GM19395 (cell line): ENCODE measurements around the gene TMEM108.

ENCODE experiments used
- ATAC-seq: cut with Tn5 transposase; IDR thresholded peaks from one replicate; pipeline ENCODE4 v1.9.1; 2021; ENCODE audit warnings: mild to moderate bottlenecking, moderate library complexity; ENCODE audit not compliant: unreplicated experiment

Gene TMEM108

DNA sequence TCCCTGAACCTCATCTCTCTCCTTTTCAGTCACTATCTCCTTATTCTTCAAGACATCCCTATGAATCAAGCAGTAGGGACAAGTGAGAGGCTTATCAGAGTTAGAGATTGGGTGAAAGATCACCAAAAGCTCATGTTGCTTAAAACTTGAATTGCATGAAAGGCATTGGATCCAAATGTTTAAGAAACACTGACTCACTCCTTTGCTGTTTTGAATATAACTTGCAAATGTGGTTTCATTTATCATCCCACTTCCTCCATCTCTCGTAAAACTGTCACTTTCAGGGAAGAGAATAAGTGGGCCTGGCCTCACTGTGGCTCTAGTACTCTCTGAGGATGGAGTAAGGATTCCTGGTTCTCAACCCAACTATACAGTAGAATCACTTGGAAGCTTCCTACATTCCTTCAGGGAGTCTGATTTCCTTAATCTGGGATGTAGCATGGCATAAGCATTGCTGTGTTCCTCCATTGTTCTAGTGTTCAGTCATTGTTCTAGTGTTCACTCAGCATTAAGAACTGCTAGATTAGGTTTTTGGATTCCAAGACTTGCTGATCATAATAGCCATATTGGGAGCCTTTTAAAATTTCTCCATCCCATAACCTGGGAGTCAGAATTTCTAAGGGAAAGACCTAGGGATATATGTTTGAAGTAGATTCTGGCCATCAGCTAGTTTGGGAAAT lies 171.8 kb downstream of the TMEM108 start:
- ATAC-seq: no peak

DNA sequence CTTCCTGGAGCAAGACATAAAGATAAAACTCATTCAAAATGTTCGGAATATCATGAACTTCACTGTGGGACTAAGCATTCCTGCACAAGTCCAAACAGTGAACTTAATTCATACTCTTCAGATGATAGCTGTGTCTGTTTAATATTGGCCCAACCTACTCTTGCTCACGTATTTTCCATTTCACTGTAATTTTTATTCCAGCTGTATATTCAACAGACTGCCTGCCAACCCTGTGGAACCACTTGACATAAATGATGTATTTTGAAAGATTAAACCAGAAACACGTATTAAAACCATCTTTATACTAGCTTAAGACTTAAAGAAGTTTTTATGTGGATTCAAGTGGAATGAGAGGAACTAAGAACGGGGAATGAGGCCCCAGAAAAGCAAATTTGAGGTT lies 172.5 kb downstream of the TMEM108 start:
- ATAC-seq: no peak

DNA sequence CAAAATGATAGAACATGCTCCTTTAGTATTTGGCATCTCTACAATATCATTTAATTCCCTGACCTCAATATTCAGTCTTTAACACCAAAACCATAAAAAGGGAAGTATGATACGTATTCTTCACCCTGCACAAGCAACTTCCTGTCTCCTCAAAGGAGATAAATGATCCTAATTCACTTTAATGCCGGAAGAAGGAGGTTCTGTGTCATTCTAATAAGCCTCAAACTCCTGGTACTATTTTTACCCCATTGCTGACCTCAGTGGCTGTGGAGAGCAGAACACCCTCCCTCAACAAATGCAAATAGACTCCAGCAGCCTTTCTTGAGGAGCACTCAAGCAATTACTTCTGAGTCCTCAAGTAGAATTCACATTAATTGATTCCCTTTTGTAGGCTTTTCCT lies 173.3 kb downstream of the TMEM108 start:
- peak; percentile 97 for ATAC-seq

DNA sequence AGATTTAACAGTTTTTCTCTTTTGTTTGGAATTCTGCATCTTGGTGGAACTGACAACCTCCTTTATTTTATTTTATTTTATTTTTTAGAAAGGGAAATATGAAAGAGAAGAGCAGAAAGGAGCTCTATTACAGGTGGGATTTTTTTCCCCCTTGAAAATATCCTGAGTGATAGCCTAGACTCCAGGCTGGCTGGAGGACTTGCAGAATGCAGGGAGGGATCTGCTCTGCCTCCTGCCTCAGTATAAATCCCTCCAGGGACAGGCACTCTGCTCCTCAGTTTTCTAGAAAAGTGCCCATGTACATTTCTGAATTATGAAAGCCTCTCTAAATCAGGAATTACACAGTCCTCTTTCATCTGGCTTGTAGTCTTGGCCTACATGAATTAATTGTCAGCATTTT lies 173.7 kb downstream of the TMEM108 start:
- no peak for ATAC-seq

DNA sequence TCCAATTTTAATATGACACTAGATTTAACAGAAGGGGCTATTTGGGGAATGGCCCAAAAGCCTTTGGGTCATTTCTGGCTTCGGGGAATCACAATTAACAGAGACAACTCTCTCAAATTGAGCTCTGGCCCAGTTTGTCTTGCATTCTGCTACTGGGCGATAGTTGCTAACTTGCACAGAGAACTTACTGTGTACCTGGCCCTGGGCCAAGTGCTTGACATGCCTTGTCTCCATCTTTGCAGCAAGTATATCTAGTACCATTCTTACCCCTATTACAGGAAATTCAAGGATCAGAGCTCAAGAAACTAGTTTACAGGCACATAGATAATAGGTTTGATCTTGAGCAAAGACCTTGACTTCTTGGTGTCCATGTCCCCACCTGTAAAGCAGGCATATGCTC lies 175.7 kb downstream of the TMEM108 start:
- no peak for ATAC-seq

DNA sequence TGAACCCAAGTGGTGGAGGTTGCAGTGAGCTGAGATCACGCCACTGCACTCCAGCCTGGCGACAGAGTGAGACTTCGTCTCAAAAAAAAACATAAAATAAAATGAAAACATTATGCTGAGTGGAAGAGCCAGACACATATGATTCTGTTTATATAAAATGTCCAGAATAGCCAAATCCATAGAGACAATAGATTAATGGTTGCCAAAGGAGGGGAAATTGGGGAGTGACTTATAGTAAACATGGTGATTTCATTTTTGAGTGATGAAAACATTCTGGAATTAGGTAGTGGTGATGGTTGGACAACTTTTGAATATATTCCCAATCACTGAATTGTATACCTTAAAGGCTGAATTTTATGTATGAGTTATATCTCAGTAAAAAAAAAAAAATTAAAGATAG lies 189.6 kb downstream of the TMEM108 start:
- ATAC-seq: no peak

DNA sequence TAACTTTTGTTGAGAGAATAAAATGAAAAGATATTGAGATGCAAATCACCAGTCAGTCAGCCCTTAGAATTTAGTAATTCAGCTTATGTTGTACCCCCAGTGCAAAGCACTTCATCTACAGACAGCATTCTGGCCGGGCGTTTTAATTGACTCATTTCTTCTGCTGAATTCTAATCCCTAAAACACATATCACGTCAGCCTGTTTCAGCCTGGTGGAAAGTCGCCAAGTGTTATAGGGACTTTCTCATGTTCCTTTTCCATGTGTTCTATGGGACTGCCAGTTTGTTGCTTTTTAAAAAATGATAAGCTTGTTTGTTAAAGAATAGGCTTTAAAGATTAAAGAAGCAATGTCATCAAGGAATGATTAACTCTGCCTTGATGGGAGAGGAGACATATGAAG lies 192.0 kb downstream of the TMEM108 start:
- no peak for ATAC-seq

DNA sequence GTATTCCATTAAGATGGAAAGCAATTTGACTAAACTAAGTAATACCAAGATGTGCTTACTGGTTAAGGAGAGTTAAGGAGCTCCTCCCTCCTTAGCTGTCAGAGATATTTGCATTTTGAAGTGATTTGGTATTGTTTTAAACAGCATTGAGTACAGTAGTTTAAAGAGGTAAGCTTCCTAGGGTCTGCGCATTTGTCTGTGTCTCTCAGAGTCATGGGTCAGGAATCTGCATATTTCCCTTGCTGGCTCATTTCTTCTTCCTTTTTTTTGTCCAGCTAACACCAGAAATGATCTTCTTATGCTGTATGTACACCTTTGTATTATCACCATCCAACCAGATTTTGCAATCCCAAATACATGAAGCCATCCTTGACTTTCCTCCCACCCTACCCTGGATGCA lies 198.7 kb downstream of the TMEM108 start:
- ATAC-seq: no peak

DNA sequence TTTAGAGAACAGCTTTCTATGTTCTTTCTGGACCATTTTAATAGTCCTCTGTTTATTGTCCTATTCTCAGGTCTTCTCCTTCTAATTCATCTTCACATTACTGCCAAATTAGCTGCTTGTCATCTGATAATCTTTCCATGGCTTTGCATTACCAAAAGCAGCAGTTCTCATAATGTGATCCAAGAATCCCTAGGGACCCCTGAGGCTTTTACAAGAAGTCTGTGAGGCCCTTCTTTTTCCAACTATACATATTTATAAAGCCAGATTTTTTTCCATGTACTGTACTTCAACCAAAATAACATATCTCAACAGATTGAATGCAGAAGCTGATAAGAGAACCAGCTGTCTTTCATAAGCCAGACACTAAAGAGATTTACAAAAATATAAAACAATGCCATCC lies 199.2 kb downstream of the TMEM108 start:
- ATAC-seq: no peak

DNA sequence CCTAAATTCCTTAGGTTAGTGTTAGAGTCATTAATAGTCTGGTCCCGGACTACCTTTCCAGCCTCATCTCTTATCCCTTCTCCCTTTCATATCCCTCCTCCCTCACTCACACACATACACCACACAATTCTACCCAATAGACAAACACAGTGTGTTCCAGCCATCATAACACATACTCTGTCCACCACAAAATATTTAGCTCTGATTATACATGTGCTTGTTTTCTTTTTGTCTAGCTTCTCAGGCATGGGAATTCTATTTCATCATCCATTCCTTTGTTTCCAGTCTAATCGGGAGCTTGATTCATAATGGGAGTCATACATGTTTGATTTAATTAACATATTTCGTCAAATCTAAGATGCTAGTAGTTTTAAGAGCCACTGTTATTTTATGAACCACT lies 199.8 kb downstream of the TMEM108 start:
- no peak for ATAC-seq

DNA sequence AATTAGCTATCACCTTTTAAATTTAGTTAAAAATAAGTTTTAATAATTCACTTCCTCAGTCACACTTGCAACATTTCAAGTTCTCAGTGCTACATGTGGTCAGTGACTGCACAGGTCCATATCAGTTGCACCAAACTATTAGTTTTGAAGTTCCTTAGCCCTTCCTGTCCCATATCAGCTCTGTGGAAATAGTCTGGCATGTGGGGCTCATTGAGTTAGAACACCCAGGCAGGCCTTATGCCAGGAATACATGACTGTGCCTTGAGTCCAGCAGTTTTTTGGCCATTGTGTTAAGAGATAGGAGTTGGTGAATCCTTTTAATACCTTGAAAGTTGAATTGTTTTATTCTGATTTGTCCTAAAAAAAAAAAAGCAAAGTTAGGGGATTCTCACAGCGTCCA lies 207.9 kb downstream of the TMEM108 start:
- ATAC-seq: no peak

DNA sequence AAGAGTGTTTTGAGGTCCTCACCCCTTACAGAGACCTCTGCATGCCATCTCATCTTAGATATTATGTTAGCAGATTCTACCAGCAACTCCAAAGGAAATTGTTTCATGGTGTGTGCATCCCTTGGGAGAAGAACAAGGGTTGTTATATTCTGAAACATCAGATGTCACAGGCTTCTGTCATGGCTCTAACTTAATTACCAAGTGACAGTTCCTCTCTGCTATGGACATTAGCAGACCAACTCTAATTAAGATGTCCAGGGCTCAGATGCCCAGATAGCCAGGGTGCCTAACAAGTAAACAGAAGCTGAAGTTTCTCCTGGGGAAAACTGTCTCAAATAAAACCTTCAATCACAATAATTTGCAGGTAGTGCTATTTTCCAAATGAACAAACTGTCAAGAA lies 208.6 kb downstream of the TMEM108 start:
- no peak for ATAC-seq

DNA sequence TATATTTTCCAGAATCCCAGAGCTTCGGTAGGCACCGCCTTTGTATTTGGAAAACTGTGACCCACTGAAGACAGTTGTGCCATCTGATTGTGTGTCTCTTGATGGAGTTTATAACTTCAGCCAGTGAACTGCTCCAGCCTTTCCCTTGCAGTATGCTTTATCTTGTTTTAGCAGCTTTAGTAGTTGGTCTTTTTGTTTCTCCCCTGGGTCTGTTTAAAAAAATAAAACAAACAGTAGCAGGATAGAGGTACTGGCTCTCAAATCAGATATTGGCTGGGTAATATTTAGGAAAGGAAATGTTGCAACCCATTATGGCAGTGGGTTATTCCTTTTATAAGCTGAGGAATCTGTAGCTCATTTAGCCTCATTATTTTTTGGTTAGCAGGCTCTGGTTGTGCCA lies 210.2 kb downstream of the TMEM108 start:
- ATAC-seq: no peak

DNA sequence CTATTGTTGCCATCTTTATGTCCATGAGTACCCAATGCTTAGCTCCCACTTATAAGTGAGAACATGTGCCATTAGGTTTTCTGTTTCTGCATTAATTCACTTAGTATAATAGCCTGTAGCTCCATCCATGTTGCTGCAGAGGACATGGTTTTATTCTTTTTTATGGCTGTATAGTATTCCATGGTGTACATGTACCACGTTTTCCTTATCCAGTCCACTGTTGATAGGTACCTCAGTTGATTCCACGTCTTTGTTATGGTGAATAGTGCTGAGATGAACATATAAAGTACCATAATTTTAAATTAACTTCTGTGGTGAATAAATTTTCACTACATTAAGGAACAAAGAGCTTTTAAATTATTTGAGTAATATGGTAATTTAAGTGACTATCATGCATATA lies 211.3 kb downstream of the TMEM108 start:
- no peak for ATAC-seq

DNA sequence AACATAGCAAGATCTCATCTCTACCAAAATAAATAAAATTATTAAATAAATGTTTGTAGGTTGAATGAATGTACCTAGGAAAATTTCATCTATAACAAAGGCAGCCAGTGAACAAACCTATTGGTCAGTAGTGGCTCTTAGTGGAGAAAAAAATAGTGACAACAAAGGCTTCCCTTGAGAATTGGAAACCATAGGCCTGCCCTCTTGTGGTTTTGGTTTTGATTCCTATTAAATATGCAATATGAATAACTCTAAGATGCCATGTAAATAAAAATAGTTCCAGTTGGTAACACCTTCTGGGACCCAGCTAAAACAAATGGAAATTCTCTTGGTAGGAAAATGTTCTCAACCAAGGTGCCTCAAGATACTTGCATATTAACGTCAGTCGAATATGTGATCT lies 216.0 kb downstream of the TMEM108 start:
- ATAC-seq: no peak

DNA sequence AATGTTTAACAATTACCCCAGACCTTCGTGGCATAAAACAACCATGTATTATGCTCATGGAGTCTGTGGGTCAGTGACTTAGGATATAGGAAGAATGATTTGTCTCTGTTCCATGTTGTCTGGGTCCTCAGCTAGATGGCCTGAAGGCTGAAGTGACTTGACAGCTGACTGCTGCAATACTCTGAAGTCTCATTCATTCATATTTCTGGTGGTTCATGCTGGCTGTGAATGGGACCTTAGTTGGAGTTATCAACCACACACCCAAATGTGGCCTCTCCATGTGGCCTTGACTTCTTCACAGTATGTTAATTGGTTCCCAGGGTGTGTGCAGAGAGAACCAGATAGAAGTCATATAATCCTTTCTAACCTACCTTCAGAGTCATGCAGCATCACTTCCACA lies 216.5 kb downstream of the TMEM108 start:
- ATAC-seq: no peak

DNA sequence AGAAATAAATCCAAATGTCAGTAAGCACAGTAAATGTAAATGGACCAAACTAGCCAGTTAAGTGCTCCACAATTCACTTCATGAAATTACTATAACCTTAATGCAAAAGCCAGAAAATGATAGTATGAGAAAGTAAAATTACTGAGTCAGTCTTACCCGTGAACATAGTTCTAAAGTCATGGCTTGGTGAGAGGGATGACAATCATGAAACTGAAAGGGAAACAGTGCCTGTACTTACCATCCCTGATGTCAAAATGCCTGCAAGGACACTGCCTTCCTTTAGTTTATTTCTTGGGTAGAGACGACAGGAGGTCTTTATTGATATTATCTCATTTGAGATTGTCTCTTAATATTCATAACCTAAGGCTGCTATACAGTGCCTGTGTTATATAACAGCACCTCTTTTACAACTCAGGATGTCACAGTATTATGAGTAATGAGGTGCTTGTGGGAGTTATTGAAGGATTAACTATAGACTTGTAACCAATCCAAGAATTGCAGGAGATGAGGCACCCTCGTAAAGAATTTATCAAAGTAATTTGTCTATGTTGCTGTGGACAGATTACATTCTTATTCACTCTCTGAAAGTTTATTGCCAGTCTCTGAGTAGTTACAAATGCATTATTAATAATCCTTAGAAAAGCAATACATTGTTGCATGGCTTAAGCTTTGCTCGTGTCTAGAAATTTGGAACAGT lies 218.7 kb downstream of the TMEM108 start:
- peak; percentile 81 for ATAC-seq

DNA sequence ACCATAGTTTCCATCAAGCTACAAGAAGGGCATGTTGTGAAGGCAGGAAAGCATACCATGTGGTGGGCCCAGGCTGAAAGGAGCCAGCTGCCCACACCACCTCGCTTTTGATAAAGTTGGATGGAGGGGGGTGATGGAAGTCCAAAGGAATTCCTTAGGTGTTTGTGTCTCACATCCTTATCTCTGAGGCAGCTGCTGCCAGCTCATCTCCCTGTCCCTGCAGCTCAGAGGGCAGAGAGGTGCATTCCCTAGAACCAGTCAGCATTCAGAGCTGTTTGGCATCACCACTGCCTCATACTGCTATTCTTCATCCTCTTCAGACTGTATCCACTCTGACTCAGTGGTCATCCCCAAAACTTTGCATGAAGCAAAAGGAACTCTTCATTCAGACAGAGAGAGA lies 220.2 kb downstream of the TMEM108 start:
- ATAC-seq: no peak

DNA sequence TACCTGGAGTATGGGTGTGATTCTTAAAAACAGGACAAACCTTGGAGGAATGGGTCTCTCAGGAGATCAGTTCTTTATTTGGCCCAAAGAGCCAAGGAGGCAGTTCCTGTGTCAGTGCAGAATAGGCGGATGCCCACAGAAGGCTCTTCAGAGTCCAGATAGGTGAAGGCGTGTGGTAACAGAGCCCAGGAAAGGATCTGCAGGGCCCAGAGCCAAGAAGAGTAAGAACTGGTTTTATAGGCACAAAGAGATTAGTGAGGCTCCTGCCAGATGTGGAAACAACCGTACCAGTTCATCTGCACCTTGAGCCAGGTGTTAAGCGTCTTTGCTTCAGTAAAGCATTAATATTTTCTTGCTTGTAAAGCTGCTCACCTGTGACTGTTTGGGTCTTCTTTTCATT lies 221.6 kb downstream of the TMEM108 start:
- ATAC-seq: no peak

DNA sequence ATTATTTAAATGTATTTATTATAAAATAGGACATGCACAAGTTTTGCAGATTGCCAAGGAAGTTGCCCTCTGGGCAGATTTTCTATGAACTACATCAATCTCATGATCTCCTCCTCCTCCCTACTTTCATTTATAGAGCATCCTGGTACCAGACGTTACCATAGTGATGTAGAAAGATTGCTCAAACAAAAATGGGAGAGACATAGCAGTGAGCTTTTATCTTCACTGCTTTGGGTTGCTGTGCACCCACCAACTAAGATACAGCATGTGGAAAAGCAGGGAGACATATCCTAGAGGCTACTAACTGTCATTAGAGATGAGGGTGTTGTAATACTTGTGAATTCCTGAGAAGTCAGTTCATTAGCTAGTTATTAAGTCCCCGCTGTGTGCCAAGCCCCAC lies 224.1 kb downstream of the TMEM108 start:
- ATAC-seq: no peak

DNA sequence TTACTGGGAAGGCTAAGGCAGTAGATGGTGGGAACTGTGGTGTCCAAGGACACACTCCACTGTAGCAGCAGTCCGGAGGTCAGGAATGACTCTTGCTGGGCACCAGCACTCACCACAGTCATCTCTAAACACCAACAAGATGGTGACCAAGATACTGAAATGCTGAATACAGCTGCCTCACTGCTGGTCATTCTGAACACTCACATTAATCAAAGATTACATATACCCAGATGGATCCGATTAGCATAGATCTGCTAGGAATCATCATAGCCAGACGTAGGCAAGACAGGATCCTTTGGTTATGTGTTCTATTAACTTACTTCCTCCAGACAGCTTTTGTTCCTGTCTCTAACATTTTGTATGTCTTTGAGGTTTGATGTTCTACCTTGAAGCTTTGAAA lies 226.7 kb downstream of the TMEM108 start:
- ATAC-seq: no peak

DNA sequence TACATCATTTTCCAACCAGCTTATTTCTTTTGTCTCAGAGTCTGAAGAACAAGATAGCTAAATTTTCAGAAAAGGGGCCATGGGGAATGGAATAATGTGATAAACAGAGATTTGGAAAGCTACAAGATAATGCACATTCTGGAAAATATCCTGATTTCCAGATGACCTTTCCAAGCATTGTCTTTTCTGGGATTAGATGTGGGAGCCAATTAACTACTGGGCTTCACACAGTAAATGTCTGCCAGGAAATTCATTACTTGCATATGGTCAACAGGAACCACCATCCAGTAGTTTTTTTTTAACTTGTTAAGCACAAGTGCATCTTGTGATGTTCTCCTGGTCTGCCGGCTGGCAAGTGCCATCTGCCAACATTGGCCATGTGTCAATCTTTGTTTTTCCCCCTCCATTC lies 230.5 kb downstream of the TMEM108 start:
- ATAC-seq: no peak

DNA sequence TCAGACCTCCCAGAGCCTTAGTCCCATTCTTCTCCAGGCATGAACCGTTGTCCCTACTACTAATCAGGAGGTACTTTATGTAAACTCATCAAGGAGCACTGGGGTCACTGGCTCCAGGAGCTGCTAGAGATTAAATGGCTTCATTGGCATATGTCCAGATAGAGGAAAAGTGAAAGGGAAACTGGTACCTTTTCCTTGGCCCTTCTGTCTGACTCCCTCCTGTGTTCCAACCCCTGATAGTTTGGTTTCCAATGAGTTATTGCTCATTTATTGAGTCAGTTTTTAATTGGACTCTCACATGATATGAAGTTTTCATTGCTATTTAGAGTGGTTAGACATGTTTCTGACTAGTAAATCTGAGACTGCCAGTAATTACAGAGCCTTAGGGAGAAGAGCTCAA lies 231.2 kb downstream of the TMEM108 start:
- ATAC-seq: no peak
